BLaER1 (cell line): ENCODE measurements around the gene RIBC2.
"Not testable (repeated sequence)": the region's sequence is repeated elsewhere in the genome, so short reads cannot be mapped to it uniquely, and the experiment has no call there.

Experiments used
- H3K27ac ChIP-seq: shearing (Covaris generic); formaldehyde crosslinking; 2 replicates; pipeline ENCODE4 v1.8.1; 2022
- H3K27me3 ChIP-seq: shearing (Covaris generic); formaldehyde crosslinking; 2 replicates; pipeline ENCODE4 v1.8.1; 2022
- H3K36me3 ChIP-seq: shearing (Covaris generic); formaldehyde crosslinking; 2 replicates; pipeline ENCODE4 v1.8.1; 2022
- H3K4me1 ChIP-seq: shearing (Covaris generic); formaldehyde crosslinking; 2 replicates; pipeline ENCODE4 v1.8.1; 2022
- H3K4me2 ChIP-seq: shearing (Covaris generic); formaldehyde crosslinking; 2 replicates; pipeline ENCODE4 v1.8.1; 2022
- H3K4me3 ChIP-seq: shearing (Covaris generic); formaldehyde crosslinking; 2 replicates; pipeline ENCODE4 v1.8.1; 2022
- H3K9ac ChIP-seq: shearing (Covaris generic); formaldehyde crosslinking; 2 replicates; pipeline ENCODE4 v1.8.1; 2022
- H3K9me3 ChIP-seq: shearing (Covaris generic); formaldehyde crosslinking; 2 replicates; pipeline ENCODE4 v1.8.1; 2022
- H4K20me1 ChIP-seq: shearing (Covaris generic); formaldehyde crosslinking; 2 replicates; pipeline ENCODE4 v1.8.1; 2022
- Cebpa-rat ChIP-seq: shearing (Covaris generic); IDR thresholded peaks from 2 replicates; pipeline ENCODE4 v1.8.1; 2022

Gene RIBC2

GRCh38 chr22:45453764-45454163 is 40.3 kb downstream of the RIBC2 start:
- no peak overlapping the region for H3K4me3 ChIP-seq
- H3K27me3 ChIP-seq = no peaks in the 10 kb centered on the region
- H3K36me3 ChIP-seq = no peaks in the 10 kb centered on the region
- no peaks in the 10 kb centered on the region for H3K4me1 ChIP-seq
- no peak for TF ChIP-seq Cebpa-rat
- no peaks in the 10 kb centered on the region for H3K9me3 ChIP-seq
- H4K20me1 ChIP-seq = no peaks in the 10 kb centered on the region
- H3K9ac ChIP-seq = no peak overlapping the region
- H3K4me2 ChIP-seq = no peak overlapping the region
- H3K27ac ChIP-seq = no peak overlapping the region

- no peak for TF ChIP-seq Cebpa-rat
- Histone ChIP-seq H3K9ac (no peak overlapping the region), H3K36me3 (no peaks in the 10 kb centered on the region), H3K4me1 (no peaks in the 10 kb centered on the region), H3K9me3 (no peaks in the 10 kb centered on the region), H4K20me1 (no peaks in the 10 kb centered on the region), H3K27ac (no peak overlapping the region), H3K4me3 (no peak overlapping the region), H3K4me2 (no peak overlapping the region), H3K27me3 (no peaks in the 10 kb centered on the region)
Measured at GRCh38 chr22:45454275-45454674, 40.8 kb downstream of the RIBC2 start.

- Histone ChIP-seq H4K20me1 (no peaks in the 10 kb centered on the region), H3K36me3 (no peaks in the 10 kb centered on the region), H3K4me2 (no peak overlapping the region), H3K27ac (no peak overlapping the region), H3K4me1 (peaks cover 8% of the 10 kb centered on the region), H3K9me3 (no peaks in the 10 kb centered on the region), H3K4me3 (no peak overlapping the region), H3K27me3 (no peaks in the 10 kb centered on the region), H3K9ac (no peak overlapping the region)
- no peak for TF ChIP-seq Cebpa-rat
Measured at GRCh38 chr22:45455212-45455611, 41.7 kb downstream of the RIBC2 start.

- no peak overlapping the region for H3K27ac ChIP-seq
- H3K27me3 ChIP-seq = no peaks in the 10 kb centered on the region
- peaks cover 12% of the 10 kb centered on the region for H3K4me1 ChIP-seq
- H3K9me3 ChIP-seq = no peaks in the 10 kb centered on the region
- H3K9ac ChIP-seq = no peak overlapping the region
- no peak overlapping the region for H3K4me2 ChIP-seq
- no peak overlapping the region for H3K4me3 ChIP-seq
- no peaks in the 10 kb centered on the region for H3K36me3 ChIP-seq
- TF ChIP-seq Cebpa-rat = no peak
- H4K20me1 ChIP-seq = no peaks in the 10 kb centered on the region
Measured at GRCh38 chr22:45455621-45456020, 42.1 kb downstream of the RIBC2 start.

GRCh38 chr22:45456811-45457210 is 43.3 kb downstream of the RIBC2 start:
- no peak overlapping the region for H3K27ac ChIP-seq
- no peak overlapping the region for H3K9ac ChIP-seq
- H3K36me3 ChIP-seq = no peaks in the 10 kb centered on the region
- no peaks in the 10 kb centered on the region for H3K9me3 ChIP-seq
- H3K4me1 ChIP-seq = peaks cover 24% of the 10 kb centered on the region
- H3K4me2 ChIP-seq = no peak overlapping the region
- H3K4me3 ChIP-seq = no peak overlapping the region
- no peaks in the 10 kb centered on the region for H3K27me3 ChIP-seq
- no peaks in the 10 kb centered on the region for H4K20me1 ChIP-seq
- no peak for TF ChIP-seq Cebpa-rat

GRCh38 chr22:45458532-45458931 is 45.0 kb downstream of the RIBC2 start:
- no peak overlapping the region for H3K4me2 ChIP-seq
- peaks cover 26% of the 10 kb centered on the region for H3K4me1 ChIP-seq
- H3K27ac ChIP-seq = no peak overlapping the region
- H3K36me3 ChIP-seq = no peaks in the 10 kb centered on the region
- H3K9ac ChIP-seq = no peak overlapping the region
- H3K4me3 ChIP-seq = no peak overlapping the region
- peaks cover 5% of the 10 kb centered on the region for H3K9me3 ChIP-seq
- no peak for TF ChIP-seq Cebpa-rat
- H3K27me3 ChIP-seq = no peaks in the 10 kb centered on the region
- no peaks in the 10 kb centered on the region for H4K20me1 ChIP-seq

GRCh38 chr22:45459235-45459634 is 45.7 kb downstream of the RIBC2 start:
- H3K4me1 ChIP-seq = peaks cover 26% of the 10 kb centered on the region
- TF ChIP-seq Cebpa-rat = no peak
- no peak overlapping the region; the same call in 1 of the 2 replicates for H3K27ac ChIP-seq
- H3K4me2 ChIP-seq = no peak overlapping the region
- H3K9ac ChIP-seq = no peak overlapping the region
- peaks cover 10% of the 10 kb centered on the region for H3K9me3 ChIP-seq
- no peaks in the 10 kb centered on the region for H4K20me1 ChIP-seq
- H3K36me3 ChIP-seq = no peaks in the 10 kb centered on the region
- no peaks in the 10 kb centered on the region for H3K27me3 ChIP-seq
- H3K4me3 ChIP-seq = no peak overlapping the region

GRCh38 chr22:45460288-45461109 is 47.0 kb downstream of the RIBC2 start:
- H3K4me2 ChIP-seq = peak overlapping the region; percentile 73
- H3K27ac ChIP-seq = peak overlapping the region; percentile 50; the same call in 1 of the 2 replicates
- H3K9me3 ChIP-seq = peaks cover 10% of the 10 kb centered on the region
- H3K4me3 ChIP-seq = no peak overlapping the region
- peaks cover 26% of the 10 kb centered on the region for H3K4me1 ChIP-seq
- no peaks in the 10 kb centered on the region for H4K20me1 ChIP-seq
- H3K9ac ChIP-seq = peak overlapping the region; percentile 11; the same call in 1 of the 2 replicates
- H3K36me3 ChIP-seq = no peaks in the 10 kb centered on the region
- no peaks in the 10 kb centered on the region for H3K27me3 ChIP-seq
- TF ChIP-seq Cebpa-rat = no peak

GRCh38 chr22:45462034-45462655 is 48.7 kb downstream of the RIBC2 start:
- H3K4me2 ChIP-seq = no peak overlapping the region
- peaks cover 26% of the 10 kb centered on the region for H3K4me1 ChIP-seq
- peaks cover 16% of the 10 kb centered on the region for H3K9me3 ChIP-seq
- H4K20me1 ChIP-seq = no peaks in the 10 kb centered on the region
- H3K9ac ChIP-seq = no peak overlapping the region
- H3K27me3 ChIP-seq = no peaks in the 10 kb centered on the region
- no peak for TF ChIP-seq Cebpa-rat
- no peak overlapping the region for H3K4me3 ChIP-seq
- H3K27ac ChIP-seq = no peak overlapping the region
- H3K36me3 ChIP-seq = no peaks in the 10 kb centered on the region

GRCh38 chr22:45463691-45464090 is 50.2 kb downstream of the RIBC2 start:
- H4K20me1 ChIP-seq, H3K4me2 ChIP-seq, H3K9ac ChIP-seq, H3K27ac ChIP-seq, H3K36me3 ChIP-seq, H3K27me3 ChIP-seq, H3K4me3 ChIP-seq: not testable (repeated sequence)
- Histone ChIP-seq H3K9me3 (peaks cover 16% of the 10 kb centered on the region), H3K4me1 (peaks cover 27% of the 10 kb centered on the region)
